Measurements from ENCODE around the gene SLC13A2.
"Not testable (repeated sequence)": the region's sequence is repeated elsewhere in the genome, so short reads cannot be mapped to it uniquely, and the experiment has no call there.

SLC13A2 gene

GRCh38 chr17:28518578-28518977 lies 45.1 kb downstream of the SLC13A2 start:
- DNase-seq (ENCODE audit: low read depth, low spot score), result no peak
- no peaks in the 10 kb centered on the region for H3K27me3 ChIP-seq (ENCODE audit: insufficient read depth, insufficient read length)
- no peaks in the 10 kb centered on the region for H3K36me3 ChIP-seq (ENCODE audit: insufficient read depth, insufficient read length, low read length)
- H3K9ac ChIP-seq (ENCODE audit: insufficient read length, low read depth), result no peak overlapping the region
- no peaks in the 10 kb centered on the region for H3K9me3 ChIP-seq (ENCODE audit: insufficient read depth, low read length)
- no peak for TF ChIP-seq ZNF274 (IDR thresholded peaks at IDR 0.05; ENCODE audit: low read depth, low read length)
- TF ChIP-seq YY1 (IDR thresholded peaks at IDR 0.05; ENCODE audit: insufficient read depth, insufficient read length), result no peak
- TF ChIP-seq SUZ12 (IDR thresholded peaks at IDR 0.05; ENCODE audit: extremely low read depth, insufficient read depth, insufficient read length), result no peak
- H3K4me1 ChIP-seq (ENCODE audit: insufficient read depth, insufficient read length), result peaks cover 8% of the 10 kb centered on the region
- H3K4me3 ChIP-seq (ENCODE audit: insufficient read length, low read depth), result no peak overlapping the region

GRCh38 chr17:28519236-28519635 lies 45.8 kb downstream of the SLC13A2 start:
- H3K9ac ChIP-seq (ENCODE audit: insufficient read length, low read depth), result no peak overlapping the region
- DNase-seq (ENCODE audit: low read depth, low spot score), result no peak
- TF ChIP-seq YY1 (IDR thresholded peaks at IDR 0.05; ENCODE audit: insufficient read depth, insufficient read length) (no peak), ZNF274 (IDR thresholded peaks at IDR 0.05; ENCODE audit: low read depth, low read length) (no peak), SUZ12 (IDR thresholded peaks at IDR 0.05; ENCODE audit: extremely low read depth, insufficient read depth, insufficient read length) (no peak)
- peaks cover 10% of the 10 kb centered on the region for H3K4me1 ChIP-seq (ENCODE audit: insufficient read depth, insufficient read length)
- H3K27me3 ChIP-seq (ENCODE audit: insufficient read depth, insufficient read length), result no peaks in the 10 kb centered on the region
- no peaks in the 10 kb centered on the region for H3K36me3 ChIP-seq (ENCODE audit: insufficient read depth, insufficient read length, low read length)
- no peaks in the 10 kb centered on the region for H3K9me3 ChIP-seq (ENCODE audit: insufficient read depth, low read length)
- no peak overlapping the region for H3K4me3 ChIP-seq (ENCODE audit: insufficient read length, low read depth)

- Histone ChIP-seq H3K9me3 (ENCODE audit: insufficient read depth, low read length) (no peaks in the 10 kb centered on the region), H3K9ac (ENCODE audit: insufficient read length, low read depth) (no peak overlapping the region), H3K4me3 (ENCODE audit: insufficient read length, low read depth) (no peak overlapping the region), H3K27me3 (ENCODE audit: insufficient read depth, insufficient read length) (no peaks in the 10 kb centered on the region), H3K36me3 (ENCODE audit: insufficient read depth, insufficient read length, low read length) (no peaks in the 10 kb centered on the region), H3K4me1 (ENCODE audit: insufficient read depth, insufficient read length) (peaks cover 16% of the 10 kb centered on the region)
- DNase-seq (ENCODE audit: low read depth, low spot score), result no peak
- TF ChIP-seq ZNF274 (IDR thresholded peaks at IDR 0.05; ENCODE audit: low read depth, low read length) (no peak), YY1 (IDR thresholded peaks at IDR 0.05; ENCODE audit: insufficient read depth, insufficient read length) (no peak)
Observed at GRCh38 chr17:28520687-28521086, 47.2 kb downstream of the SLC13A2 start.

- DNase-seq (ENCODE audit: low read depth, low spot score), result no peak
- H3K36me3 ChIP-seq (ENCODE audit: insufficient read depth, insufficient read length, low read length), result no peaks in the 10 kb centered on the region
- no peak overlapping the region for H3K4me3 ChIP-seq (ENCODE audit: insufficient read length, low read depth)
- no peak for TF ChIP-seq SUZ12 (IDR thresholded peaks at IDR 0.05; ENCODE audit: extremely low read depth, insufficient read depth, insufficient read length)
- no peak for TF ChIP-seq YY1 (IDR thresholded peaks at IDR 0.05; ENCODE audit: insufficient read depth, insufficient read length)
- TF ChIP-seq ZNF274 (IDR thresholded peaks at IDR 0.05; ENCODE audit: low read depth, low read length), result no peak
- no peaks in the 10 kb centered on the region for H3K9me3 ChIP-seq (ENCODE audit: insufficient read depth, low read length)
- peaks cover 16% of the 10 kb centered on the region for H3K4me1 ChIP-seq (ENCODE audit: insufficient read depth, insufficient read length)
- H3K27me3 ChIP-seq (ENCODE audit: insufficient read depth, insufficient read length), result no peaks in the 10 kb centered on the region
- H3K9ac ChIP-seq (ENCODE audit: insufficient read length, low read depth), result no peak overlapping the region
Observed at GRCh38 chr17:28521311-28522085, 48.1 kb downstream of the SLC13A2 start.

GRCh38 chr17:28522281-28522680 lies 48.8 kb downstream of the SLC13A2 start:
- H3K9ac ChIP-seq (ENCODE audit: insufficient read length, low read depth); H3K4me3 ChIP-seq (ENCODE audit: insufficient read length, low read depth); H3K36me3 ChIP-seq (ENCODE audit: insufficient read depth, insufficient read length, low read length); H3K27me3 ChIP-seq (ENCODE audit: insufficient read depth, insufficient read length); DNase-seq (ENCODE audit: low read depth, low spot score); H3K9me3 ChIP-seq (ENCODE audit: insufficient read depth, low read length): not testable (repeated sequence)
- H3K4me1 ChIP-seq (ENCODE audit: insufficient read depth, insufficient read length), result peaks cover 16% of the 10 kb centered on the region

GRCh38 chr17:28523186-28523585 lies 49.7 kb downstream of the SLC13A2 start:
- Histone ChIP-seq H3K4me1 (ENCODE audit: insufficient read depth, insufficient read length) (peaks cover 16% of the 10 kb centered on the region), H3K27me3 (ENCODE audit: insufficient read depth, insufficient read length) (no peaks in the 10 kb centered on the region)
- TF ChIP-seq ZNF274 (IDR thresholded peaks at IDR 0.05; ENCODE audit: low read depth, low read length) (no peak), SUZ12 (IDR thresholded peaks at IDR 0.05; ENCODE audit: extremely low read depth, insufficient read depth, insufficient read length) (no peak), YY1 (IDR thresholded peaks at IDR 0.05; ENCODE audit: insufficient read depth, insufficient read length) (no peak)

GRCh38 chr17:28523876-28524275 lies 50.4 kb downstream of the SLC13A2 start:
- no peak overlapping the region for H3K4me3 ChIP-seq (ENCODE audit: insufficient read length, low read depth)
- no peaks in the 10 kb centered on the region for H3K27me3 ChIP-seq (ENCODE audit: insufficient read depth, insufficient read length)
- peaks cover 16% of the 10 kb centered on the region for H3K4me1 ChIP-seq (ENCODE audit: insufficient read depth, insufficient read length)
- DNase-seq (ENCODE audit: low read depth, low spot score), result no peak
- no peaks in the 10 kb centered on the region for H3K9me3 ChIP-seq (ENCODE audit: insufficient read depth, low read length)
- H3K36me3 ChIP-seq (ENCODE audit: insufficient read depth, insufficient read length, low read length), result no peaks in the 10 kb centered on the region
- no peak for TF ChIP-seq YY1 (IDR thresholded peaks at IDR 0.05; ENCODE audit: insufficient read depth, insufficient read length)
- TF ChIP-seq SUZ12 (IDR thresholded peaks at IDR 0.05; ENCODE audit: extremely low read depth, insufficient read depth, insufficient read length), result no peak
- TF ChIP-seq ZNF274 (IDR thresholded peaks at IDR 0.05; ENCODE audit: low read depth, low read length), result no peak
- no peak overlapping the region for H3K9ac ChIP-seq (ENCODE audit: insufficient read length, low read depth)

More at GRCh38 chr17:28523186-28523585, 49.7 kb downstream of the SLC13A2 start:
- Histone ChIP-seq H3K4me3 (ENCODE audit: insufficient read length, low read depth) (no peak overlapping the region), H3K9ac (ENCODE audit: insufficient read length, low read depth) (no peak overlapping the region), H3K9me3 (ENCODE audit: insufficient read depth, low read length) (no peaks in the 10 kb centered on the region), H3K36me3 (ENCODE audit: insufficient read depth, insufficient read length, low read length) (no peaks in the 10 kb centered on the region)
- no peak for DNase-seq (ENCODE audit: low read depth, low spot score)
